Hematopoietic multipotent progenitor cell treated with erythropoietin and hydrocortisone succinate and interleukin-3 and kit ligand, for 15 days (in vitro differentiated cells): ENCODE measurements around the gene LMAN2.
"Not testable (repeated sequence)": the region's sequence is repeated elsewhere in the genome, so short reads cannot be mapped to it uniquely, and the experiment has no call there.

Experiments
- DNase-seq: peaks from one replicate; pipeline ENCODE4 v3.0.0-alpha.2; 2015; ENCODE audit warnings: low spot score

LMAN2 gene

DNA sequence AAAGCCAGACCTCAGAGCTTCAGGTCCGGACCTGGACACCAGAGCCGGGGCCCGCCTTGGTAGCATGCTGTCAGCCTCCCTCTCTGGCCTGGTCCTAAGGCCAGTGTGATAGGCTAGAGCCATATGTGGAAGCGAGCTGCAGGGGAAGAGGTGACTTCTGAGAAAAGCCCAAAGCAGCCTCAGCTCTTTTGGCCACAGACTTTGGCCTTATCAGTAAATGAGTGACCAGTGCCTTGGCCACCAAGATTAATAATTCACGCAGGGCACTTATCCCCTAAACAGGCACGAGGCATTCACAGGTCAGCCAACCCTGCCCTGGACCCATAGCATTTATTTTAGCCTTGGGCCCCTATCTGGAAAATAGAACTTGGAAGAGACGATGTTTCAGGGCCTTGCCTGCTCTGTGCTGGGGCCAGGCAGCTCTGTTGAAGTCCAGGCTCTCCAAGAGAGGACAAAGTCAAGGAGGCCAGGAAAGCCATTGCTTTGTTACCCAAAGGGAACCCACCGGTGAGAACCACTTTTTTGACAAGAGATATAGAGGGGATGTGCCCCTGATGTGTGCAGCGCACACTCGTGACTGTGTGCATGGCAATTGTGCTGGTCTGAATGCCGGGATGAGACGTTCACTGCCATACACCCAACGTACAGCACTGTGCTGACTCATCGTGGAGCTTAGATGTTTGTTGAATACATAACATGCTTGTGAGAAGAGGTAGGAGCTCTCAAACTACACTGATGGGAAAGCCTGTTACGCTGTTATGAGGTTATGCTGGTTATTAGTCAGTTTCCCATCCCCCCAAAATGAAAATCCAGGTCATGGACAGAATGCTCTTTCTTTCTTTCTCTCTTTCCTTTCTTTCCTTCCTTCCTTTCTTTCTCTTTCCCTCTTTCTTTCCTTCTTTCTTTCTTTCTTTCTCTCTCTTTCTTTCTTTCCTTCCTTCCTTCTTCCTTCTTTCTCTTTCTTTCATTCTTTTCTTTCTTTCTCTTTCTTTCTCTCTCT is 27.7 kb upstream of the LMAN2 start:
- DNase-seq, result peak; percentile 77

DNA sequence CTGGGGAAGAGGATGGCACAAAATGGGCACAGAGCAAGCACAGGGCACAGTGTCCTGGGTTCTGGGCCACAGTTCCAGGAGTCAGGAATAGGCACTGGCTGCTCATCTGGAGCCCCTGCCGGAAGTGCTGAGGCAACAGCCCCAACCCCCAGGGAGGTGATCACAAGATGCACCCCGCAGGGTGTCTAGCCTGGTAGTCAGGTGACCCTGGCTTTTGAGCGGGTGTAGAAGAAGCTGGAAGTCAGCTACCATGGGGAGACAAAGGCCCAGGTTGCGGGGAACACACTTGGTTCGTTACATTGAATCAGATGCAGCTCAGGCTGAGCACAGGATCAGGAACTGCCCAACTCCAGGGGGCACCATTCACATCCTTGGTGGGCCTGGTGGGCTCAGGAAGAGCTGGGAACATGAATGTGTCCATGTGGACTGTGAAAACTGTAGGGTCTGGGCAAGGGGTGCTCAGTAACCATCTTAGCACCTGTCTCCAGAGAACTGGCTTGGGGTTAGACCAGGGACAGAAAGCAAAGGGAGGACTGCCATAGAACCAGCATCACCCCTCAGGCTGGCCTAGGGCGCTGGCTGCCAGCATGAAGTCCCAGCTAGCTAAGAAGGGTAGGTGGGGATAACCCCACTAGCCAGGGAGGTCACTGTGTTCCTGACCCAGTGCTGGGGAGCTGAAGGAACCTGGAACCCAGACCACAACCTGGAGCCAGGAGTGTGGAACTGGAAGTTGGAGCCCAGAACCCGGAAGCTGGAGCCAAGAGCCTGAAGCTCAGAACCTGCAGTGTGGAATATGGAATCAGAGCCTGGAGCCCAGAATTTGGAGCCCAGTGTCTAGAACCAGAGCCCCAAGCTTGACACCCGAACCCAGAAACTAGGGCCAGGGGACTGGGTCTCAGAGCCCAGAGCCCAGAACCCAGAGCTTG is 26.6 kb upstream of the LMAN2 start:
- no peak for DNase-seq

DNA sequence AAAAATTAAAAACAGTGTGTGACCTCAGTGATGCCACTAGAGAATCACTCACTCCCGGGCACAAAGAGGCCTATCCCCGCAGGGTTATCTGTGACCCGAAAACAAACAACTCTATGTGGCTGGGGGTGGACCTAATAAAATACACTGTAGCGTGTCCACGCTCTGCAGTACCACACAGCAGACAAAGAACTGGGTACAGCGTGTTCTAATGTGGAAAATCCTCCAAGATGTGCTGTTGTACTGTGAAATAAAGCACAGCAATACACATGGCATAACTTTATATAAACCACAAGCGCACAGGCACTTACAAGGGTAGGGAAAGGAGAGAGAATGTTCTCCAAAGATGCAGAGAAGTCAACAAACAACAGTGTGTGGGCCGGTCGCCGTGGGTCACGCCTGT is 24.6 kb upstream of the LMAN2 start:
- DNase-seq, result no peak

DNA sequence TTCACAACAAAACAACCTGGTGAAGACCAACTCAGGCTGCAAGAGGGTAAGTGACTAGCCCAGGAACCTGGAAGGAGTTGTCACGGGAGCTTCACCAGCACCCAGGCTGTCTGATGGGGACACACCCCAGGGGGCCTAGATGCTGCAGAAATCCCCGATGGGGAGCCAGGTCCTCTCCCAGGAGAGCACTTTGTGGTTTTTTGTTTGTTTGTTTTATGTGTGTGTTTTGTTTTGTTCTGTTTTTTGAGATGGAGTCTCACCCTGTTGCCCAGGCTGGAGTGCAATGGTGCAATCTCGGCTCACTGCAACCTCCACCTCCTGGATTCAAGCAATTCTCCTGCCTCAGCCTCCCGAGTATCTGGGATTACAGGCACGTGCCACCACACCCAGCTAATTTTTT is 24.0 kb upstream of the LMAN2 start:
- DNase-seq, result not testable (repeated sequence)

DNA sequence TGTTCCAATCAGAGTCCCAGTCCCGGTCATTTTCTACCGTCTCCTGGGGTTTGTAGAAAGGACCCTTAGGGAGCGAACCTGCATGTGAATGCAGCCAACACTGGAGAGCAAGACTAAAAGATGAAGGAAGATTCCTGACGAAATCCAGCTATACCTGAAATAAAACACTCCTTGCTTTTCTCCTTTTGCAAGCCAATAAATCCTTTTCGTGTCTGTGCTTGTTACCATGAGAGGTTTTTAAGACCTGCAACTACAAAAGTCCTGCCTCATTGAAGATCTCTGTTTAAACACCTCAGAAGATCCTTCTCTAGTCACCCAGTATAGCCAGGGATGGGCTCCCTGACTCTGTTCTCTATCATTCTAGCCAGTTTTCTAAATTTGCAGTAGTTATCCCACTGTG is 22.7 kb upstream of the LMAN2 start:
- DNase-seq, result no peak

DNA sequence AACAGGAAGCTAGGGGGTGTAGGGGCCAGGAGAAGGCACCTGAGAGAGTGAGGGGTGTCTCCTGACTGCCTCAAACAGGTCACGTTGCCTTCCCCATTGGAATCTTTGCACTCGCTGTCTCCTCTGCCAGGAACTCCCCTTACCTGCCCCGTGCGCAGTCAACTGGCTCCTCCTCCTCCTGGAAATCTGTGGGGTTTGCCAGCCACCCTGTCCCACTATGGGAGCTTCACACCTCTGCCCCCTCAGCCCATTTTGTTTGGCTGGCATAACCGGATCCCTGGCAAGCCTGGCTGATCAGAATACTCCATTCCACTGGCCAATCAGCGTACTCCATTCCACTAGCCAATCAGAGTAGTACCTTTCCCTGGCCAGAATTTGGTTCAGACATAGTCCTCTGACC is 22.3 kb upstream of the LMAN2 start:
- DNase-seq, result no peak

DNA sequence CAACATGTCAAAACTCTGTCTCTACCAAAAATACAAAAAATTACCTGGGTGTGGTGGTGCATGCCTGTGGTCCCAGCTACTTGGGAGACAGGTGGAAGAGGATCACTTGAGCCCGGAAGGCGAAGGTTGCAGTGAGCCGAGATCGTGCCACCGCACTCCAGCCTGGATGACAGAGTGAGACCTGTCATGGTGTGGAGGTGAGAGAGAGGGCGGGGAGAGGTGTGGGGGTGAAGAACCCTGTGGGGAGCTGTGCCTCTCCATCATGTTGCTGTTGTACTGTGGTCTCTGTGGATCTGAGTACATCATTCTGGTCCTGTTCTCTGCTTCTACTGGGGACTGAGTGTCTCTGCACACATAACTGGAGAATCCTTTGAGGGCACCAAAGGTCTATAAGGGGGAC is 21.4 kb upstream of the LMAN2 start:
- DNase-seq, result no peak

DNA sequence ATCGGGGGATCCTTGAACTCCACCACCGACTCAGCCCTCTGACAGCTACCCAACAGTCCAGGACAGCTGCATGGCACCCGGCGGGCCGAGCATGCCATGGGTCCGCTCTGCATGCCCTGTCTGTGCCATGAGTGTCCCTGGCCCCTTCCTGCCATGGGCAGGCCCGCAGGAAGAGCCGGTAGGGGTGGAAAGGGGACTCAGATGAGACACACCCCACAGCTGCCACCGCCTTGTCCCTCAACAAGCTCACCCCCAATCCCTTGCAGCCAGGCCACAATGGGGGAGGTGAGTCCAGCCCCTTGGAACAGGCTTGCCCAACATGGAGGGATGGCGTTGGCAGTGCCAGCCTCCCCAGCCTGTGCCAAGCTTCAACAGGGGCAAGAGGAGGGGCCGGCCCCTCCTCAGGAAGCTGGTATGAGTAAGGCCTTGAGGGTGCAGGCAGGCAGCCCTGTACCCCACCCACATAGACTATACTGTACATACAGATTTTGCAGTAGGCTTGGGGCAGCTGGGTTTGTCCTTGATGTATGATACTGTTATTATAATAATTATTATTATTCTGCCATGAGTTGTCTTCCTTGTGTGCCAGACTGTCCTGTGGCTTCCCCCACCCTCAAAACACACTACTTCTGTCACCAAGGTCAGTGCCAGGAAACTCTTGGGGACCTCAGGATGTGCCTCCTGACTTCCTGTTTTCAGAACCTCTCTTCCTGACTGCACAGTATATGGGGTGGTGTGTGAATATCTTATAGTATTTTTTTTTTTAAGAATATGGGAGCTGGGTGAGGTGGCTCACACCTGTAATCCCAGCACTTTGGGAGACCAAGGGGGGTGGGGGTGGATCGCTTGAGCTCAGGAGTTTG is 20.8 kb upstream of the LMAN2 start:
- no peak for DNase-seq

DNA sequence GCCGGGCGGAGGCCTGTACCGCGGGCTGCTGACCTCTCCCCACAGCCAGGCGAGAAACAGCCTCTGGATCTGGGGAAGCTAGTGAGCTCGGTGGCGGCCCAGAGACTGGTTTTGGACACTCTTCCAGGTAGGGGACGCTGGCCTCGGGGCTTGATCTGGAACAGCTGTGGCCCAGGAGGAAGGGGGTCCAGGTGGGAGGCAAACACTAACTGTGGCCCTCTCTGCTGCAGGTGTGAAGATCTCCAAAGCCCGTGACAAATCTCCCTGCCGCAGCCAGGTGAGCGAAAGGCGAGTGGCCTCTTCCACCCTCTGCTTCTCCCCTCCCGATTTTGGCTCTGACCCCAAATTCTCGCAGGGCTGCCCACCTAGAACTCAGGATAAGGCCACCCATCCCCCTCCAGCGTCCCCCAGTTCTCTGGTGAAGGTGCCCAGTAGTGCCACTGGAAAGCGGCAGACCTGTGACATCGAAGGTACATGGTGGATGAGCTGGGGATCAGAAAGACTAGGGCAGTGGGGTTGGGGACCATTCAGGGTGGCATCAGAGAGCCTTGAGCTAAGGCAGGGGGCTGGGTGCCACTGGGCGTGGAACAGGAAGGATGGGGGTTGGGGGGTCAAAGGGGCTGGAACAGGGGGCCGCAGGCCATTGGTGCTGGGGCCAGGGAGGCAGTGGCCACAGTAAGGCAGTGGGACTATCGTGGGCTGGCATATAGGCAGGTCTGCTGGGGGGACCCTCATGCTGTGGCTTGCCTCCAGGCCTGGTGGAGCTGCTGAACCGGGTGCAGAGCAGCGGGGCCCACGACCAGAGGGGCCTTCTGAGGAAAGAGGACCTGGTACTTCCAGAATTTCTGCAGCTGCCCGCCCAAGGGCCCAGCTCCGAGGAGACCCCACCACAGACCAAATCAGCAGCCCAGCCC is 19.9 kb upstream of the LMAN2 start:
- DNase-seq, result no peak

DNA sequence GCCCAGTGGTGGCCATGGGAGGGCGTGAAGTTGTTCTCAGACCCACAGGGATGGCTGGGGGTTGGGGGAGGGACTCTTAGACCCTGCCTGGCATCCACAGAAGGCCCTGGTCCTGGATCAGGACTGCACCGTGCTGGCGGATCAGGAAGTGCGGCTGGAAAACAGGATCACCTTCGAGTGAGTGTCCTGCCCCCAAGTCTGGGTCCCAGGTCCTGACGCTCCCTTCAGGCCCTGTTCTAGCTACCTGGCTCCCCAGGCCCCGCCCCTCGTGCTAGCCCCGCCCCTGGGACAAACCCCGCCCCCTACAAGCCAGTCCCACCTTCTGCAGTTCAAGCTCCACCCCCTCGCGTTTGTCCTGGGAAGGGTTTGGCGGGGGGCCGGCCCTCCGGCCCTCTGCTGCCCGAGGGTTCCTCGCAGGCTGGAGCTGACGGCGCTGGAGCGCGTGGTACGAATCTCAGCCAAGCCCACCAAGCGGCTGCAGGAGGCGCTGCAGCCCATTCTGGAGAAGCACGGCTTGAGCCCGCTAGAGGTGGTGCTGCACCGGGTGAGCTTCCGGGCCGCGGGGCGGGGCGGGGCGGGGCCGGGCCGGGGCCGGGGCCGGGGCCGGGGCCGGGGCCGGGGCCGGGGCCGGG is 19.1 kb upstream of the LMAN2 start:
- peak; percentile 75 for DNase-seq

DNA sequence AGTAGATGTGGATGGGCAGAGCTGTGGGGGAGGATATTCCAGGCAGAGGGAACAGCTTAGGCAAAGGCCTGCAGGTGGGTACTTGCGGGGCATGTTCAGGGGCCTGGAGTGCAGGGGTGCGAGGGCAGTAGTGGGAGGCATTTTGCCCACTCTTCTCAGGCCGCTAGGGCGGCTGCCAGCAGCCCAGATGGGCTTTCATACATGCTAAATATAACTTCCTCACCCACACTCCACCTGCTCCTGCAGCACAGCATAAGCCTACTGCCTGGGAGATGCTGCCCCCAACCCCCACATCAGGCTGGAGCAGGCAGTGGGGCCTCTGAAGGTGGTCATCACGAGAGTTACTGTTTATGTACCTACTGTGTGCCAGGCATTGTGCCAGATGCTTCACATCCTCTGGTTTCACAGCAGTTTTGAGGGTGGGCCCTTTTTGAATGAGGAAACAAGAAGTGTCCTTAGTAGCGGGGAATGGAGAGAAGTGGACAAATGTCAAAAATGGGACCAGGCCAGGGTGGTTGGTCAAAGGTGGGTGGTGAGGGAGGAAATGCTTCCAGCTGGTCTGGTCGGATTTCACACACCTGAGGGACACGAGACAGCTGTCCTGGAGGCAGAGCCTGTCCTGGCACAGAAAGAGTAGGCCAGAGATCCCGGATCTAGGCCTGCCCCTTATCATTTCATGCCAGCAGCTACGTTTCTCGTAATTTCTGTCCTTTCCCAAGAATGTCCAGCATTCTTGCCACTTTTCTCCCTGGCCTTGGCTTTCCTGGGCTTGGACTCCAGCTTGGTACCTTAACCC is 18.4 kb upstream of the LMAN2 start:
- peak; percentile 30 for DNase-seq

DNA sequence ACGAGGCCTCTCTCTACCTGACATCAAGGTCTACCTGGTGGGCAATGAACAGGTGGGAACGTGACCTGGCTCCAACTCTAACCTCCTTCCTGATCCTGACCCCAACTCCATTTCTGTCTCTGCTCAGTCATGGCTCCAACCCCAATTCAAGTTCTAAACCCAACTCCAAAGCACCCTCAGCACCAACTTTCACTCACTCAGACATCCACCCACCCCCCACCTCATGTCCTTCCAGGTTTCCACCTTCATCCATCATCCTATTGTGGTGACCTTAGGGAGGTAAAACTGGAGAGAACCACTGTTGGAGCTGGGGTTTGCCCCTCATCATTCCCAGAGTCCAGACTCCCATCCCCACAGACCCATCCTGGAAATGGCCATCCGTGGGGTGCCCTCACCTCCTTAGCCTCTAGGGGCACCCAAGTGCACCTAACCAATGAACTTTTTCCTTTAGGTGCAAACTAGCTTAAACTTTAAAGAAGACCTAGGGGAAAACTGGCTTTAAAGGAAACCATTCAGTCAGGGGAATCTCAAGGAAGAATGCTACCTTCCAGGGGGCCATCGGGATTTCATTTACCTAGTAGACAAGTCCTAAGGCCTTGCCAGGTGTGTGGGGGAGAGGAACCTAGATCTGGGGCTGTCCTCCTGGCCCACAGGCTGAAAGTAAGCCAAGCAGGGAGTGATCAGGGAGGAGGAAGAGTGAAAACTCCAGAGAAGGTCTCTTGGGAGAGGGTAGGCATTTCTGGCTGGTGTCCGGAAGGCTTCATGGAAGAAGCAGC is 17.6 kb upstream of the LMAN2 start:
- peak; percentile 67 for DNase-seq

DNA sequence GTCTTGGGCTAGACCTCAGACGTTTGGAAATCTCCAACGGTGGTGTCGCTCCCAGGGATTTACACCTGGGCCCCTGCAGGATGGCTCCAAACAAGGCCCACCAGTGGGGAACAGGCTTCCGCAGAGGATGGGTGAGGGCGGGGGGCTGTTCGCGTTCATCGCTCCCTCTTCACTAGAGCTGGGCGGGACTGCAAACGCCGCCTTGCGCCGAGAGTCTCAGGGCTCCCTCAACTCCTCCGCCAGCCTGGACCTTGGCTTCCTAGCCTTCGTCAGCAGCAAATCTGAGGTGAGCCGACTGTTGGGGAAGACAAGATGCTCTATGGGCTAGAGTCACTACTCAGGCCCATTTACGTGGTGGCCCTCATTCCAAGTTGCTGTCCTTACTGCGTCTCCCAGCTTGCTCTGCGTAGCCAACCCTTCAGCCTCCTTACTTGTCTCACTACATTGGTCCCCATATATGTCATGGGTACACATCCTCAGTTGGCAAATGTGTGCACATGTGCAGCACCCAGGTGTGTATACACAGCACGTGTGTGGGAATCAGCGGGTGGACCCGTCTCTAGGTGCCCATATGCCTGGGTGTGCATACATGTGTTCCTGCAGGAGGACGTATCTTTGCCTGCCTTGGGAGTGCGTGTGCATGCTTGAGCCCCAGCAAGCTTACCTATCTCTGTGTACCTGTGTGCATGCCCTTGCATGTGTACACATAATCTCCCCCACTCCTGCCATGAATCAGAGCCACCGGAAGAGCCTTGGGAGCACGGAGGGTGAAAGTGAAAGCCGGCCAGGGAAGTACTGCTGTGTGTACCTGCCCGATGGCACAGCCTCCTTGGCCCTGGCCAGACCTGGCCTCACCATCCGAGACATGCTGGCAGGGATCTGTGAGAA is 16.8 kb upstream of the LMAN2 start:
- DNase-seq, result no peak

DNA sequence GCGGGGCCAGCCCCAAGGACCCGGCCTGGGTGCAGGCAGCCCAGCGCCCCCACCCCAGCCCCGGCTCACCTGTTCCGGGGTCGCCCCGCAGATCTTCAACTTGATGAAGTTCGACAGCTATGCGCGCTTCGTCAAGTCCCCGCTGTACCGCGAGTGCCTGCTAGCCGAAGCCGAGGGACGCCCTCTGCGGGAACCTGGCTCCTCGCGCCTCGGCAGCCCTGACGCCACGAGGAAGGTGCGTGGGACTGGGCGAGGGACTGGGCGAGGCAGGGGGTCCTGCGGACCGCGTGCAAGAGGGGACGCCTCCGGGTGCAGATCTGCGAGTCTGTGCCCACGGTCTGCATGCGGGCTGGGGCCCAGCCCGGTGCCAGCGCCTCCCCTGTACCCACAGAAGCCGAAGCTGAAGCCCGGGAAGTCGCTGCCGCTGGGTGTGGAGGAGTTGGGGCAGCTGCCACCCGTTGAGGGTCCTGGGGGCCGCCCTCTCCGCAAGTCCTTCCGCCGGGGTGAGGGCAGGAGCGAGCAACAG is 15.9 kb upstream of the LMAN2 start:
- DNase-seq, result no peak

DNA sequence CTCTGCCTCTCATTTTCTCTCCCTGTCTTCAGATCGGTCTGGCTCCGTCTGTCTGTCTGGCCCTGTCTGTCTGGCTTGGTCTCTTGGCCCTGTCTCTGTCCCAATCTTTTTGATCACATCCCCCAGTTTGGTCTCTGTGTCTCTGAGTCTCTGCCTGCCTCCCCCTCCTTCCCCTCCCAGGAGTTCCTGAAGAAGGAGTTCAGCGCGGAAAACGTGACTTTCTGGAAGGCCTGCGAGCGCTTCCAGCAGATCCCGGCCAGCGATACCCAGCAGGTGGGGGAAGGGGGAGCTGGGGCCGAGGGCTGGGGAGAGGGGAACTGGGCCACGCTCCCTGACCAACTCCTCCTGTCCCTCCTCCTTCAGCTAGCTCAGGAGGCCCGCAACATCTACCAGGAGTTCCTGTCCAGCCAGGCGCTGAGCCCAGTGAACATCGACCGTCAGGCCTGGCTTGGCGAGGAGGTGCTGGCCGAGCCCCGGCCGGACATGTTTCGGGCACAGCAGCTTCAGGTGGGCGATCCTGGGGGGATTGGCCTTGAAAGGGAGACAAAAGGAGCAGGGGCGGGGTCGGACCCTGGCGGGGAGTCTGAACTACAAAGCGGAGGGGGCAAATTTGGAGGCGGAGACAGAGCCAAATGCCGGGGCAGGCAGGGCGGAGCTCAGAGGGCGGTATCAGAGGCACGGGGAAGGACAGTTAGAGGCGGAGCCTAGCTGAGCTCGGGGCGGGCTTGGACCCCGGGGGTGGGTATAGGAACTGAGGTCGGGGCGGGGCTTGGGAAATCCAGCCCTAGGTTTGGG is 15.3 kb upstream of the LMAN2 start:
- DNase-seq, result peak; percentile 41

DNA sequence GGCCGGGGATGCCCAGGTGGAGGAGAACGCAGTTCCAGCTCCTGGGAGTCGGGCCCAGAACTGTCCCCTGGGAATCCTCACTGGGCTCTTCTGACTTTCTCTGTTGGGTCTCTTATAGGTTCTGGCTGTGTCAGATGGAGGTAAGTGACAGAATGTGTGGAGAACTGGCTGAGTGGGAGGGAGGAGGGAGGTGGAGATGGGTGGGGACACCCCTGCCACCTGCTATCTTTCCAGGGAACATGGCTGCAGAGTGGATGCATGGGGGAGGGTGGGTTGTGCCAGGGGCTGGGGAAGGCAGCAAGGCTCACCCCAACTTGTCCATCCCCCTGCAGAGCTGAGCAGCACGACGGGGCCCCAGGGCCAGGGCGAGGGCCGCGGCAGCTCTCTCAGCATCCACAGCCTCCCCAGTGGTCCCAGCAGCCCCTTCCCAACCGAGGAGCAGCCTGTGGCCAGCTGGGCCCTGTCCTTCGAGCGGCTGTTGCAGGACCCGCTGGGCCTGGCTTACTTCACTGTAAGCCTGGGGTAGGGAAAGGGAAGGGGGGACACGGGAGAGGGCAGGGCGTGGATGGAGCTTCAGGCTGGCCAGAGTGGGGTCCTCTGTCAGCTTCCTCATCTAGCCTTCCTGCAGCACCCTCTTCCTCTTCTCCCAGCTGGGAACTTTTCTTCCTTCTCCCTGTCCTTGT is 14.5 kb upstream of the LMAN2 start:
- DNase-seq, result no peak
